ENCODE results near the gene ANKIB1. TPM values are rescaled to one million over a fixed set of nuclear protein-coding genes. Genes with fewer than 3 reads are reported as not detected.

ANKIB1 gene
- polyA plus RNA-seq, 2 of the 4 experiments (the other 2 are of a cell fraction), result 20.7 to 59.5 TPM

Small RNA genes within 50 kb of the gene (small RNA-seq; reads per million reads assigned to genes)
- gene MIR1285-1 (0 to 0.35 (median 0) reads per million in 6 experiments), gene RF00019 (0 reads per million in 6 experiments)

Other genes starting within 250 kb of the ANKIB1 start
- gene CYP51A1, start 111.5 kb upstream of the ANKIB1 start, polyA plus RNA-seq (2011; rRNA removed), result 12.6 and 18.1 TPM in 2 replicates
- gene CYP51A1, start 111.5 kb upstream of the ANKIB1 start, polyA plus RNA-seq (2017; fragmentation: RNase III; extraction: RNeasy Plus Mini Kit Qiagen cat#74134 plus additional on column Dnase treatment), result 39.5 to 57.3 TPM (median 51.8 TPM) in 3 replicates
- gene LRRD1, start 66.8 kb upstream of the ANKIB1 start, polyA plus RNA-seq (2011; rRNA removed), result not detected in 2 replicates
- not detected in 3 replicates for gene LRRD1, start 66.8 kb upstream of the ANKIB1 start, polyA plus RNA-seq (2017; fragmentation: RNase III; extraction: RNeasy Plus Mini Kit Qiagen cat#74134 plus additional on column Dnase treatment)
- 60.6 and 64.6 TPM in 2 replicates for gene KRIT1, start 60 bp upstream of the ANKIB1 start, polyA plus RNA-seq (2011; rRNA removed)
- gene KRIT1, start 60 bp upstream of the ANKIB1 start, polyA plus RNA-seq (2017; fragmentation: RNase III; extraction: RNeasy Plus Mini Kit Qiagen cat#74134 plus additional on column Dnase treatment), result 30.8 to 34.3 TPM (median 33.2 TPM) in 3 replicates
- gene GATAD1, start 201.5 kb downstream of the ANKIB1 start, polyA plus RNA-seq (2011; rRNA removed), result 35.7 and 38.5 TPM in 2 replicates
- gene GATAD1, start 201.5 kb downstream of the ANKIB1 start, polyA plus RNA-seq (2017; fragmentation: RNase III; extraction: RNeasy Plus Mini Kit Qiagen cat#74134 plus additional on column Dnase treatment), result 19.1 to 21.8 TPM (median 20.8 TPM) in 3 replicates
- gene ERVW-1, start 232.0 kb downstream of the ANKIB1 start, polyA plus RNA-seq (2011; rRNA removed), result not detected in 2 replicates
- not detected in 3 replicates for gene ERVW-1, start 232.0 kb downstream of the ANKIB1 start, polyA plus RNA-seq (2017; fragmentation: RNase III; extraction: RNeasy Plus Mini Kit Qiagen cat#74134 plus additional on column Dnase treatment)

Data from A549 (cell line).